Hepatocyte (in vitro differentiated cells): Measurements from ENCODE around the gene CCT4.

Source experiments
- EZH2 ChIP-seq: fragments of 200-600 bp; sonication (generic); IDR thresholded peaks from 2 replicates; pipeline ENCODE4 v1.6.1; 2016; ENCODE audit warnings: antibody characterized with exemption, mild to moderate bottlenecking, borderline replicate concordance
- TF ChIP-seq, protein P1 (sequence below): fragments of 200-600 bp; sonication (generic); IDR thresholded peaks from 2 replicates; pipeline ENCODE4 v1.5.1; 2016; ENCODE audit warnings: antibody characterized with exemption, mild to moderate bottlenecking; ENCODE audit not compliant: poor library complexity

DNA sequence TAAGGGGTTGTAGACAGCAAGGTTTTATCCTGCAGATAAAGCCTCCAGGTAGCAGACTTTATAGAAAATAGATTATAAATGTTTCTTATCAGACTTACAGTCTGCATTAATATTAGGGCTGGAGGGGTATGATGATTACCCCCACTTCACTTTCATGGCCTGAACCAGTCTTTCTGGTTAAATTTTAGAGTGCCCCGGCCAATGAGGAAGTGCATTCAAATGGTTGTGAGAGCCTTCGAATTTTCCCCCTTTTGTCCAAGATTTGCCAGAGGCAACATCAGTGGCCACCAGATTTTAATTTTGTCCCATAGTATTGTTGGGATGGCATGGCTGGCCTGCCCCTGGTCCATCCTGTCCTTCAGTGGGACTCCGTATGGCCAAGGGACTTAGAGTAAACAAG lies 48.6 kb upstream of the CCT4 start:
- TF ChIP-seq, protein P1, sequence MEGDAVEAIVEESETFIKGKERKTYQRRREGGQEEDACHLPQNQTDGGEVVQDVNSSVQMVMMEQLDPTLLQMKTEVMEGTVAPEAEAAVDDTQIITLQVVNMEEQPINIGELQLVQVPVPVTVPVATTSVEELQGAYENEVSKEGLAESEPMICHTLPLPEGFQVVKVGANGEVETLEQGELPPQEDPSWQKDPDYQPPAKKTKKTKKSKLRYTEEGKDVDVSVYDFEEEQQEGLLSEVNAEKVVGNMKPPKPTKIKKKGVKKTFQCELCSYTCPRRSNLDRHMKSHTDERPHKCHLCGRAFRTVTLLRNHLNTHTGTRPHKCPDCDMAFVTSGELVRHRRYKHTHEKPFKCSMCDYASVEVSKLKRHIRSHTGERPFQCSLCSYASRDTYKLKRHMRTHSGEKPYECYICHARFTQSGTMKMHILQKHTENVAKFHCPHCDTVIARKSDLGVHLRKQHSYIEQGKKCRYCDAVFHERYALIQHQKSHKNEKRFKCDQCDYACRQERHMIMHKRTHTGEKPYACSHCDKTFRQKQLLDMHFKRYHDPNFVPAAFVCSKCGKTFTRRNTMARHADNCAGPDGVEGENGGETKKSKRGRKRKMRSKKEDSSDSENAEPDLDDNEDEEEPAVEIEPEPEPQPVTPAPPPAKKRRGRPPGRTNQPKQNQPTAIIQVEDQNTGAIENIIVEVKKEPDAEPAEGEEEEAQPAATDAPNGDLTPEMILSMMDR = no peak
- no peak for TF ChIP-seq EZH2
